Measurements from ENCODE around the gene CAP2. TPM values are rescaled to one million over a fixed set of nuclear protein-coding genes. Genes with fewer than 3 reads are reported as not detected.

CAP2 gene
- total and polyA plus RNA-seq, 2 experiments from 2014 or later: 6.7 to 9.1 TPM

DNA sequence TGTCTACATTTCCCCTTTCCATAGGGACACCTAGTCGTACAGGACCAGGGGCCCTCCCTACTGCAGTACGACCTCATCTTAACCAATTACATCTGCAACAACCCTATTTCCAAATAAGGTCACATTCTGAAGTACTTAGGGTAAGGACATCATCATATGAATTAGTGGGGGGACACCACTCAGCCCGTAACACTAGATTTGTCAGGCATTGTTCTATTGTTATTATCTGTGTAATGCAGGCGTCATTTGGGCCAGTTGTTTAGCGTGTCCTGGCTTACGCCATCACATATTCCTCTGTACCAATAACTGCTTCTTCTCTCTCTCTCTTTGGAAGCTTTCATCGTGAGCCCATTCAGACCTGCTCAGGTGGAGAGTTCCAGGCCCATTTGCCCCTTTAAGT is 89.3 kb downstream of the CAP2 start (continued):
- TF ChIP-seq, protein P1, sequence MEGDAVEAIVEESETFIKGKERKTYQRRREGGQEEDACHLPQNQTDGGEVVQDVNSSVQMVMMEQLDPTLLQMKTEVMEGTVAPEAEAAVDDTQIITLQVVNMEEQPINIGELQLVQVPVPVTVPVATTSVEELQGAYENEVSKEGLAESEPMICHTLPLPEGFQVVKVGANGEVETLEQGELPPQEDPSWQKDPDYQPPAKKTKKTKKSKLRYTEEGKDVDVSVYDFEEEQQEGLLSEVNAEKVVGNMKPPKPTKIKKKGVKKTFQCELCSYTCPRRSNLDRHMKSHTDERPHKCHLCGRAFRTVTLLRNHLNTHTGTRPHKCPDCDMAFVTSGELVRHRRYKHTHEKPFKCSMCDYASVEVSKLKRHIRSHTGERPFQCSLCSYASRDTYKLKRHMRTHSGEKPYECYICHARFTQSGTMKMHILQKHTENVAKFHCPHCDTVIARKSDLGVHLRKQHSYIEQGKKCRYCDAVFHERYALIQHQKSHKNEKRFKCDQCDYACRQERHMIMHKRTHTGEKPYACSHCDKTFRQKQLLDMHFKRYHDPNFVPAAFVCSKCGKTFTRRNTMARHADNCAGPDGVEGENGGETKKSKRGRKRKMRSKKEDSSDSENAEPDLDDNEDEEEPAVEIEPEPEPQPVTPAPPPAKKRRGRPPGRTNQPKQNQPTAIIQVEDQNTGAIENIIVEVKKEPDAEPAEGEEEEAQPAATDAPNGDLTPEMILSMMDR (conservative IDR thresholded peaks at IDR 0.05; ENCODE audit: low read depth in 2 of 2): no peak
- TF ChIP-seq CREB1 (CRISPR knock-in tag; IDR thresholded peaks at IDR 0.05; ENCODE audit: low read depth): no peak
- TF ChIP-seq, protein P2, sequence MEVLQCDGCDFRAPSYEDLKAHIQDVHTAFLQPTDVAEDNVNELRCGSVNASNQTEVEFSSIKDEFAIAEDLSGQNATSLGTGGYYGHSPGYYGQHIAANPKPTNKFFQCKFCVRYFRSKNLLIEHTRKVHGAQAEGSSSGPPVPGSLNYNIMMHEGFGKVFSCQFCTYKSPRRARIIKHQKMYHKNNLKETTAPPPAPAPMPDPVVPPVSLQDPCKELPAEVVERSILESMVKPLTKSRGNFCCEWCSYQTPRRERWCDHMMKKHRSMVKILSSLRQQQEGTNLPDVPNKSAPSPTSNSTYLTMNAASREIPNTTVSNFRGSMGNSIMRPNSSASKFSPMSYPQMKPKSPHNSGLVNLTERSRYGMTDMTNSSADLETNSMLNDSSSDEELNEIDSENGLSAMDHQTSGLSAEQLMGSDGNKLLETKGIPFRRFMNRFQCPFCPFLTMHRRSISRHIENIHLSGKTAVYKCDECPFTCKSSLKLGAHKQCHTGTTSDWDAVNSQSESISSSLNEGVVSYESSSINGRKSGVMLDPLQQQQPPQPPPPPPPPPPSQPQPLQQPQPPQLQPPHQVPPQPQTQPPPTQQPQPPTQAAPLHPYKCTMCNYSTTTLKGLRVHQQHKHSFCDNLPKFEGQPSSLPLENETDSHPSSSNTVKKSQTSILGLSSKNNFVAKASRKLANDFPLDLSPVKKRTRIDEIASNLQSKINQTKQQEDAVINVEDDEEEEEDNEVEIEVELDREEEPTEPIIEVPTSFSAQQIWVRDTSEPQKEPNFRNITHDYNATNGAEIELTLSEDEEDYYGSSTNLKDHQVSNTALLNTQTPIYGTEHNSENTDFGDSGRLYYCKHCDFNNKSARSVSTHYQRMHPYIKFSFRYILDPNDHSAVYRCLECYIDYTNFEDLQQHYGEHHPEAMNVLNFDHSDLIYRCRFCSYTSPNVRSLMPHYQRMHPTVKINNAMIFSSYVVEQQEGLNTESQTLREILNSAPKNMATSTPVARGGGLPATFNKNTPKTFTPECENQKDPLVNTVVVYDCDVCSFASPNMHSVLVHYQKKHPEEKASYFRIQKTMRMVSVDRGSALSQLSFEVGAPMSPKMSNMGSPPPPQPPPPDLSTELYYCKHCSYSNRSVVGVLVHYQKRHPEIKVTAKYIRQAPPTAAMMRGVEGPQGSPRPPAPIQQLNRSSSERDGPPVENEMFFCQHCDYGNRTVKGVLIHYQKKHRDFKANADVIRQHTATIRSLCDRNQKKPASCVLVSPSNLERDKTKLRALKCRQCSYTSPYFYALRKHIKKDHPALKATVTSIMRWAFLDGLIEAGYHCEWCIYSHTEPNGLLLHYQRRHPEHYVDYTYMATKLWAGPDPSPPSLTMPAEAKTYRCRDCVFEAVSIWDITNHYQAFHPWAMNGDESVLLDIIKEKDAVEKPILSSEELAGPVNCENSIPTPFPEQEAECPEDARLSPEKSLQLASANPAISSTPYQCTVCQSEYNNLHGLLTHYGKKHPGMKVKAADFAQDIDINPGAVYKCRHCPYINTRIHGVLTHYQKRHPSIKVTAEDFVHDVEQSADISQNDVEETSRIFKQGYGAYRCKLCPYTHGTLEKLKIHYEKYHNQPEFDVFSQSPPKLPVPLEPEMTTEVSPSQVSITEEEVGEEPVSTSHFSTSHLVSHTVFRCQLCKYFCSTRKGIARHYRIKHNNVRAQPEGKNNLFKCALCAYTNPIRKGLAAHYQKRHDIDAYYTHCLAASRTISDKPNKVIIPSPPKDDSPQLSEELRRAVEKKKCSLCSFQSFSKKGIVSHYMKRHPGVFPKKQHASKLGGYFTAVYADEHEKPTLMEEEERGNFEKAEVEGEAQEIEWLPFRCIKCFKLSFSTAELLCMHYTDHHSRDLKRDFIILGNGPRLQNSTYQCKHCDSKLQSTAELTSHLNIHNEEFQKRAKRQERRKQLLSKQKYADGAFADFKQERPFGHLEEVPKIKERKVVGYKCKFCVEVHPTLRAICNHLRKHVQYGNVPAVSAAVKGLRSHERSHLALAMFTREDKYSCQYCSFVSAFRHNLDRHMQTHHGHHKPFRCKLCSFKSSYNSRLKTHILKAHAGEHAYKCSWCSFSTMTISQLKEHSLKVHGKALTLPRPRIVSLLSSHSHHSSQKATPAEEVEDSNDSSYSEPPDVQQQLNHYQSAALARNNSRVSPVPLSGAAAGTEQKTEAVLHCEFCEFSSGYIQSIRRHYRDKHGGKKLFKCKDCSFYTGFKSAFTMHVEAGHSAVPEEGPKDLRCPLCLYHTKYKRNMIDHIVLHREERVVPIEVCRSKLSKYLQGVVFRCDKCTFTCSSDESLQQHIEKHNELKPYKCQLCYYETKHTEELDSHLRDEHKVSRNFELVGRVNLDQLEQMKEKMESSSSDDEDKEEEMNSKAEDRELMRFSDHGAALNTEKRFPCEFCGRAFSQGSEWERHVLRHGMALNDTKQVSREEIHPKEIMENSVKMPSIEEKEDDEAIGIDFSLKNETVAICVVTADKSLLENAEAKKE (CRISPR knock-in tag; IDR thresholded peaks at IDR 0.05): no peak

DNA sequence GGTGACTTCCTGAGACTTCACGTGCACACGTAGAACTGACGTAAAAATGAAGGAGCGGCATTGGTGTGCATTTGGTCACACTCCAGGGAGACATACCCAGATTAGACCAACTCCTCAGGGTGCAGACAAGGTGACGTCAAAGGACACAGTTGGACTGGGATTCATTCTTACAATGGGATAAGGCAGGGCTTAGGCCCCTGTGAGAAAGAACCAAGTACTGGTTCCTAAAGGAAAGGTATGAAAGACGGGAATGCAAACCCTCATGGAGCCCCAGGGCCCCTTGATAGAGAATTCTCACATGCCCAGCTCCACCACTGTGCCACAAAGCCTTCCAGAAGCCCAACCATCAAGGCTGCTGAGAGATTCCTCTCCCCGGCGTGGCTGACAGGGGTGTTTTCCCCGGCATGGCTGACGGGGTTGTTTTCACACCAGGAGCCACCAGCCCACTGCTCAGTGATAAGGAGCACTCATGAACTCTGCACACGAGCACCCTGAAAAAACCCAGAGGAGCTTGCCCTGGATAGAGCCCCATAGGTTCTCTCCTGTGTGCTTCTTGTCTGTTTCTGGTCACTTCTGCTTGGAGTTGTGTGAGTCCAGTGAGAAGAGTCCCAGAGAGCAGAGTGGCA is 90.1 kb downstream of the CAP2 start:
- H3K4me2 ChIP-seq: no peak overlapping the region
- DNase-seq (ENCODE audit: low spot score): no peak
- peaks cover 6% of the 10 kb centered on the region for H3K4me1 ChIP-seq (ENCODE audit: insufficient read depth)
- no peak overlapping the region for H2AFZ ChIP-seq
- no peaks in the 10 kb centered on the region for H3F3A ChIP-seq (replicated peaks; ENCODE audit: low read depth)
- H3K27ac ChIP-seq (ENCODE audit: low read depth): no peak overlapping the region
- no peaks in the 10 kb centered on the region; the same call in 2 of the 3 replicates for H3K36me3 Mint-ChIP-seq (ENCODE audit: low read depth)
- peak; percentile 26; the same call in 1 of the 3 replicates for ATAC-seq
- no peaks in the 10 kb centered on the region for H3K79me2 ChIP-seq (replicated peaks; ENCODE audit: insufficient read depth)
- H4K20me1 ChIP-seq (replicated peaks; ENCODE audit: insufficient read depth): 0 out of 2 replicates have a peak, but pooled peaks cover 5% of the 10 kb centered on the region
- H3K4me3 Mint-ChIP-seq: no peak overlapping the region
- no peak overlapping the region for H3K4me3 ChIP-seq
- H3K9me3 Mint-ChIP-seq: no peaks in the 10 kb centered on the region; the same call in 2 of the 3 replicates
- peaks cover 6% of the 10 kb centered on the region for H3K4me1 Mint-ChIP-seq
- H3K27ac Mint-ChIP-seq: peak overlapping the region; percentile 31; the same call in 1 of the 2 replicates
- no peaks in the 10 kb centered on the region for H3K27me3 ChIP-seq (ENCODE audit: insufficient read depth)
- no peaks in the 10 kb centered on the region; the same call in 1 of the 2 replicates for H3K36me3 ChIP-seq (ENCODE audit: insufficient read depth)
- H3K9me2 ChIP-seq (ENCODE audit: insufficient read depth): no peaks in the 10 kb centered on the region
- peaks cover 5% of the 10 kb centered on the region for H3K27me3 Mint-ChIP-seq (ENCODE audit: insufficient read depth, low read depth, poor library complexity)
- no peak for TF ChIP-seq CREB1 (CRISPR knock-in tag; IDR thresholded peaks at IDR 0.05; ENCODE audit: low read depth)
- TF ChIP-seq EZH2 (IDR thresholded peaks at IDR 0.05; ENCODE audit: low read depth, unreplicated experiment): no peak
- TF ChIP-seq, protein P3, sequence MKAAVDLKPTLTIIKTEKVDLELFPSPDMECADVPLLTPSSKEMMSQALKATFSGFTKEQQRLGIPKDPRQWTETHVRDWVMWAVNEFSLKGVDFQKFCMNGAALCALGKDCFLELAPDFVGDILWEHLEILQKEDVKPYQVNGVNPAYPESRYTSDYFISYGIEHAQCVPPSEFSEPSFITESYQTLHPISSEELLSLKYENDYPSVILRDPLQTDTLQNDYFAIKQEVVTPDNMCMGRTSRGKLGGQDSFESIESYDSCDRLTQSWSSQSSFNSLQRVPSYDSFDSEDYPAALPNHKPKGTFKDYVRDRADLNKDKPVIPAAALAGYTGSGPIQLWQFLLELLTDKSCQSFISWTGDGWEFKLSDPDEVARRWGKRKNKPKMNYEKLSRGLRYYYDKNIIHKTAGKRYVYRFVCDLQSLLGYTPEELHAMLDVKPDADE (IDR thresholded peaks at IDR 0.05): no peak
- no peak for TF ChIP-seq JUNB (IDR thresholded peaks at IDR 0.05; ENCODE audit: unreplicated experiment)
- TF ChIP-seq ZNF331 (CRISPR knock-in tag; IDR thresholded peaks at IDR 0.05; ENCODE audit: low read depth): no peak
- TF ChIP-seq, protein P1 (conservative IDR thresholded peaks at IDR 0.05; ENCODE audit: low read depth in 2 of 2): no peak
- TF ChIP-seq STAT1 (IDR thresholded peaks at IDR 0.05; ENCODE audit: unreplicated experiment): no peak
- TF ChIP-seq EZH2phosphoT487 (IDR thresholded peaks at IDR 0.05; ENCODE audit: unreplicated experiment): no peak
- TF ChIP-seq POLR2AphosphoS5 (IDR thresholded peaks at IDR 0.05; ENCODE audit: low read depth): no peak

Data from GM23338 (cell line).